Skeletal muscle satellite cell (primary cell): Measurements from ENCODE around the gene GNB1.

Experiments
- H3K27me3 ChIP-seq: 2 replicates; pipeline ENCODE4 v1.7.0; 2013; ENCODE audit warnings: low read length; ENCODE audit not compliant: control insufficient read depth, insufficient read depth
- H3K36me3 ChIP-seq: 2 replicates; pipeline ENCODE4 v1.7.0; 2013; ENCODE audit warnings: mild to moderate bottlenecking, control low read depth, low read length; ENCODE audit not compliant: insufficient read depth
- H3K4me1 ChIP-seq: 2 replicates; pipeline ENCODE4 v1.7.0; 2013; ENCODE audit warnings: low read length; ENCODE audit not compliant: control insufficient read depth, insufficient read depth
- H3K4me2 ChIP-seq: 2 replicates; pipeline ENCODE4 v1.7.0; 2013; ENCODE audit warnings: mild to moderate bottlenecking, low read length
- H3K4me3 ChIP-seq: 2 replicates; pipeline ENCODE4 v1.7.0; 2013; ENCODE audit warnings: low read length
- H3K9ac ChIP-seq: 2 replicates; pipeline ENCODE4 v1.7.0; 2013; ENCODE audit warnings: mild to moderate bottlenecking, low read depth, low read length, moderate library complexity
- H3K9me3 ChIP-seq: replicated peaks from 2 replicates; pipeline ENCODE4 v1.7.0; 2013; ENCODE audit warnings: mild to moderate bottlenecking, control low read depth, low read length

GNB1 gene

DNA sequence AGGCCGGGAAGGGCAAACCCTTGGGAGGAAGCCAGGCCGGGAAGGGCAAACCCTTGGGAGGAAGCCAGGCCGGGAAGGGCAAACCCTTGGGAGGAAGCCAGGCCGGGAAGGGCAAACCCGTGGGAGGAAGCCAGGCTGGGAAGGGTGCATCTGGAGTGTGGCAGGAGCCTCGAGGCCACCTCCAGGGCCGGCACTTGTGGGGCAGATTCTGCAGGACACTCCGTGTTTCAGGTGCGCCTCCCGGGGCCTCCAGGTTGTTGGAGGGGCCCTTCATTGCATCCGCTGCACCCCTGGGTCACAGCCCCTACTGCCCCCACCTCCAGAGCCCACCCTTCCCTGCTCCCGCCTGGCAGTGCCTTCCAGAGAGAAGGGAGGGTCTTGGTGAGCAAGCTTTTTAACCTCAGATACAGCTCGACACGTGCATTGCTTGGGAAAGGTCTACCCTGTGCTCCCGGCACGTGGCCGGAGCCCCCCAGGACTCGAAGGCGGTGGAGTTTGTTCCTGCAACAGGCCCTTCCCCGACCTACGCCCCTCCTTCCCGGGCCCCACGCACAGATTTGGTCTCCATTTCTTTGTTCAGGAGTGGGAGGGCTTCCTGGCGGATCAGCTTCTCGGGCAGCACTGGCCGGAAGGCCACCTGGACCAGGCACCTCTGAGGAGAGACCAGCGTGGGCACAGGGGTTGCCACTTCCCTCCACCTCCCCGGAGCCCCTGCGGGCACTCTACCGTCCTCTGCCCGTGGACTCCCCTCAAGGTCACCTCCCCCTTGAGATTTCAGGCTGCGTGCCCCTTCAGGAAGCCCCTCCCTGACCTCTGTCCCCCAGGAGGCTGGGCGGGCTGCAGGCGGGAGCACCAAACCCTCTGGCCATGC is 37.6 kb upstream of the GNB1 start:
- no peak overlapping the region for H3K9ac ChIP-seq
- H3K36me3 ChIP-seq: no peaks in the 10 kb centered on the region
- no peak overlapping the region for H3K4me3 ChIP-seq
- no peaks in the 10 kb centered on the region for H3K9me3 ChIP-seq
- H3K4me2 ChIP-seq: no peak overlapping the region
- H3K4me1 ChIP-seq: no peaks in the 10 kb centered on the region
- peaks cover 31% of the 10 kb centered on the region for H3K27me3 ChIP-seq

- no peak overlapping the region for H3K4me3 ChIP-seq
- H3K27me3 ChIP-seq: peaks cover 31% of the 10 kb centered on the region
- no peak overlapping the region for H3K9ac ChIP-seq
- H3K36me3 ChIP-seq: no peaks in the 10 kb centered on the region
- H3K4me1 ChIP-seq: no peaks in the 10 kb centered on the region
- no peaks in the 10 kb centered on the region for H3K9me3 ChIP-seq
- H3K4me2 ChIP-seq: no peak overlapping the region
These were observed 36.9 kb upstream of the GNB1 start for GRCh38 chr1:1927751-1928150.

DNA sequence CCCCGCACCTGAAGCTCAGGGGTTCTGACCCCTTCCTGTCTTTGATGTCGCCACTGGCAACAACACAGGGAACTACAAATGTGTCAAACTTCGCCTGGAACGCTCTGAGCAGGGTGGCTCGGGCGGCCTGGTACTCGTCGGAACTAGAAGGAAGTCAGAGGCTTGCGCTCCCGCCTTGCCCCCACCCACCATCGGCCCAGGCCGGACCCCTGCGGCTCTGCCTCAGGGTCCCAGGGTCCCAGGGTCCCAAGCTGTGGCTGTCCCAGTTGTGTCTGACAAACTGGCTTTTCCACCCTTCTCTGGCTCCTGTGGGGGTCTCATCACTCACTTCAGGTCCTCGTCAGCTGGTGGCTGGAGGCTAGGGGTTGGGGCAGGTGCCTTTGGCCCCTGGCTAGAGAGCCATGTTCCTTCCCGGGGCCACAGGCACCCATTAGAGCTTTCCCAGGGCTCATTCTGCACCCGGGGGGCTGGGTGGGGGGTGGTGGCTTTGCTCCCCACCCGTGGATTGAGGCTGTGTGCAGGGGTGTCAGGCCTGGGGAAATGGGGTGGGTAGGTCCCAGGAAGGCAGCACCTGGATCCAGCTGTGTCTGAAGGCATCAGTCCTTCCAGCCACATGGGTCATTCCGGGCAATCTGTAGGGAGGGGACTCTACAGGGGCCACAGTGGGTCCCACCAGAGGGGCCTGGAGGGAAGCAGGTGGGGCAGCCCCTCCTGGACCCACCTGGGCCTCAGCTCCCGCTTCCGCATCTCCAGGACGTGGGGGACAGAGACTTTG is 36.2 kb upstream of the GNB1 start:
- Histone ChIP-seq H3K9ac (no peak overlapping the region), H3K4me3 (no peak overlapping the region), H3K36me3 (no peaks in the 10 kb centered on the region), H3K4me1 (no peaks in the 10 kb centered on the region), H3K4me2 (no peak overlapping the region), H3K9me3 (no peaks in the 10 kb centered on the region), H3K27me3 (peaks cover 31% of the 10 kb centered on the region)

GRCh38 chr1:1926346-1926811 is 35.5 kb upstream of the GNB1 start:
- no peaks in the 10 kb centered on the region for H3K36me3 ChIP-seq
- peaks cover 31% of the 10 kb centered on the region for H3K27me3 ChIP-seq
- no peak overlapping the region for H3K9ac ChIP-seq
- no peak overlapping the region for H3K4me3 ChIP-seq
- no peak overlapping the region for H3K4me2 ChIP-seq
- H3K4me1 ChIP-seq: no peaks in the 10 kb centered on the region
- H3K9me3 ChIP-seq: no peaks in the 10 kb centered on the region

GRCh38 chr1:1925437-1926345 is 34.8 kb upstream of the GNB1 start:
- no peaks in the 10 kb centered on the region for H3K4me1 ChIP-seq
- H3K9me3 ChIP-seq: no peaks in the 10 kb centered on the region
- peaks cover 31% of the 10 kb centered on the region for H3K27me3 ChIP-seq
- H3K4me2 ChIP-seq: no peak overlapping the region
- no peak overlapping the region for H3K4me3 ChIP-seq
- H3K9ac ChIP-seq: no peak overlapping the region
- H3K36me3 ChIP-seq: no peaks in the 10 kb centered on the region

DNA sequence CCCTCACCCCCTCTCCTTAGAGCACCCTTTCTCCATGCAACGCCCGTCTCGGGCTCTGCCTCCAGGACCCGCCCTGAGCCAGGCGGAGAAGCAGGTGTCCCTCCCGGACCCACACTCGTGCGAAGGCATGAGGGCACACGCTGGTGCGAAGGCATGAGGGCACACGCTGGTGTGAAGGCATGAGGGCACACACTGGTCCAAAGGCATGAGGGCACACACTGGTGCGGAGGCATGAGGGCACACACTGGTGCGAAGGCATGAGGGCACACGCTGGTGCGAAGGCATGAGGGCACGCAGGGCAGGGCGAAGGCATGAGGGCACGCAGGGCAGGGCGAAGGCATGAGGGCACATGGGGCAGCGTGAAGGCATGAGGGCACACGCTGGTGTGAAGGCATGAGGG is 34.0 kb upstream of the GNB1 start:
- Histone ChIP-seq H3K9me3 (no peaks in the 10 kb centered on the region), H3K4me2 (no peak overlapping the region), H3K4me1 (peaks cover under 1% of the 10 kb centered on the region), H3K36me3 (no peaks in the 10 kb centered on the region), H3K27me3 (peaks cover 31% of the 10 kb centered on the region), H3K9ac (no peak overlapping the region), H3K4me3 (no peak overlapping the region)

- peaks cover 31% of the 10 kb centered on the region for H3K27me3 ChIP-seq
- H3K4me3 ChIP-seq: no peak overlapping the region
- H3K4me2 ChIP-seq: no peak overlapping the region
- peaks cover 5% of the 10 kb centered on the region for H3K4me1 ChIP-seq
- no peak overlapping the region for H3K9ac ChIP-seq
- no peaks in the 10 kb centered on the region for H3K9me3 ChIP-seq
- H3K36me3 ChIP-seq: no peaks in the 10 kb centered on the region
These were observed 33.5 kb upstream of the GNB1 start for GRCh38 chr1:1924386-1924785.

- H3K9ac ChIP-seq: no peak overlapping the region
- peaks cover 15% of the 10 kb centered on the region for H3K4me1 ChIP-seq
- no peak overlapping the region for H3K4me2 ChIP-seq
- H3K36me3 ChIP-seq: no peaks in the 10 kb centered on the region
- peaks cover 26% of the 10 kb centered on the region for H3K27me3 ChIP-seq
- no peaks in the 10 kb centered on the region for H3K9me3 ChIP-seq
- no peak overlapping the region for H3K4me3 ChIP-seq
These were observed 32.3 kb upstream of the GNB1 start for GRCh38 chr1:1922956-1923833.

DNA sequence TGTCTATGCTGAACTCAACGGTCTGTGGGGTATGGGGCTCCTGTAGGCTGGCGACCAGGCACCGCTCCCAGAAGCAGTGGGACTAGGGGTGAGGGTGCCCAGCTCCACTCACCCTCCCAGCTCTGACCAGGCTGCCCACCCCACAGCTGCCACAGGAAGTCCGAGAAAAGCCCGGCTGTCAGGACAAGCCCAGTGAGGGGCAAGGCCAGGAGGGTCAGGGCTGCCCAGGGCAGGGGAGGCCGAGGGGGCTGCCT is 31.7 kb upstream of the GNB1 start:
- peaks cover 27% of the 10 kb centered on the region for H3K27me3 ChIP-seq
- H3K36me3 ChIP-seq: no peaks in the 10 kb centered on the region
- H3K9me3 ChIP-seq: no peaks in the 10 kb centered on the region
- H3K4me2 ChIP-seq: no peak overlapping the region
- no peak overlapping the region for H3K9ac ChIP-seq
- no peak overlapping the region for H3K4me3 ChIP-seq
- H3K4me1 ChIP-seq: peaks cover 15% of the 10 kb centered on the region

- Histone ChIP-seq H3K4me1 (peaks cover 15% of the 10 kb centered on the region), H3K4me2 (no peak overlapping the region), H3K4me3 (no peak overlapping the region), H3K9ac (no peak overlapping the region), H3K27me3 (peaks cover 24% of the 10 kb centered on the region), H3K9me3 (no peaks in the 10 kb centered on the region), H3K36me3 (no peaks in the 10 kb centered on the region)
These were observed 31.2 kb upstream of the GNB1 start for GRCh38 chr1:1921901-1922701.
